GM19463 (cell line): ENCODE data around the gene GNAQ.

ENCODE experiments used
- ATAC-seq: cut with Tn5 transposase; IDR thresholded peaks from one replicate; pipeline ENCODE4 v1.9.1; 2021; ENCODE audit warnings: mild to moderate bottlenecking, moderate library complexity; ENCODE audit not compliant: unreplicated experiment

The GNAQ gene

DNA sequence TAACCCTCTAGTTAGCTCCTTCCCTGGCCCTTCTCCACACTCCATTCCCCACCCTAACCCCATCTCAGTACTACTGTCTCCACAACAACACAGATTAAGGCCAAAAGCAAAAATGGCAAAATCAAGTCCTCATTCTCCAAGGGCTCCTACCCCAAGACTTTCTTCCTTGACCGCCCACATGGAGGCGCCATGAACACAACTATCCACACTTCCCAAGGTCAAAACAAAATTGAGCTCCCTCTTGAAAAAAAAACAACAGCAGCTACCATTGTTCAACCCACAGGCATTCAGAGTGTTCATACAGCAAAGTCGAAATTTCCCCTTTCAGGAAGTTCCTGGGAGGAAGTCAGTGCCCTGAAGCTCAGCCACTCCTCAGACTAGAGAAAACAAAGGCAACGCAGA, 54.4 kb downstream of the GNAQ start:
- no peak for ATAC-seq

DNA sequence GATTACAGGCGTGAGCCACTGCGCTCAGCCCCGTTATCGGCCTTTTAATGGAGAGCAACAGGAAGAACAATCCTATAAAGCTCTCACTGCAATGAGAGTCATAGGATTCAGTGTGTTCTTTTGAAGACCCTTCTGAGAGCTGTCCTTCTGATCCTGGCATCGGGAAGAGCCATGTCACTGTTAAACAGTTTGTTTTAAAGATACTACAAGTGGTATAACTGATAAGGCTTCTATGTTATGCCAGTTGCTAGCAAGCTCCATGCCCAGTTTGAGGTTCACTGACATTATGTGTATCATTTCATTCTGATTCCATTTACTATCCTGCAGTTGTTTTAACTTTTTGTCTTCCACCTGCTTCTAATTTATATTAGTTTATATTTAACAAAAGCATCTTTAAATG, 55.8 kb downstream of the GNAQ start:
- ATAC-seq, result no peak

DNA sequence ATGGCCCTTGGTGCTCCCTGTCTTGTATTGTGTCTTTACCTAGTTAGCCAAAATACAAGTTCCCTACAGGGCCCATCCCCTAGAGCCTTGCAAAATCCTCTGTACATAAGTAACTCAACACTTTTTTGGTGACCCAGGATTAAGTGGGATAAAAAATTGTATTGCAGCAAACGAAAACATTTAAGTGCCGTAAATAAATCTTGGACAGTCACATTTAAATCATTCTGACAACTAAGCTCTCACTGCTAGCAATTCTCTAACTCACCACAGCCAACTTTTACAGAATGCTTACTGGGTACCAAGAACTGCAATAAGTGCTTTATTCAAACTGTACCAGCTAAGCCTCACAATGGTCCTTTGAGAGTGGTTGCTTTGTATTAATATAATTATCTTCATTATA, 56.6 kb downstream of the GNAQ start:
- ATAC-seq, result no peak

DNA sequence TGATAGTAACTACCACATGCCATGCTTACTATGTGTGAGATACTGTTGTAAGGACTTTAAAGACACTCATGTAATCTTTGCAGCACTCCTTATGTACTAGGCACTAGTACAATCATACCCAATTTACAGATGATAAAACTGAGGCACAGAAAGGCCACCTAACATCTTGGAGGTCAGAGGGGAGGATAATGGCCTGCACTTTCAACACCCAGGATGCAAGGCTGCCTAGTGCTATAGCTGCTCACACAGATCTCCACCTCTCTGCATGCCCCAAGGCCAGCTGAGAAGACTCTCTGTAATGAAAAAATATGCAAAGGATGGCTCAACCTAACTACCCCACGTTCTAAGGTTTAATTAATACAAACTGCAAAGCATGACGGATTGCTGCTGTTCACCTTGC, 57.2 kb downstream of the GNAQ start:
- no peak for ATAC-seq

DNA sequence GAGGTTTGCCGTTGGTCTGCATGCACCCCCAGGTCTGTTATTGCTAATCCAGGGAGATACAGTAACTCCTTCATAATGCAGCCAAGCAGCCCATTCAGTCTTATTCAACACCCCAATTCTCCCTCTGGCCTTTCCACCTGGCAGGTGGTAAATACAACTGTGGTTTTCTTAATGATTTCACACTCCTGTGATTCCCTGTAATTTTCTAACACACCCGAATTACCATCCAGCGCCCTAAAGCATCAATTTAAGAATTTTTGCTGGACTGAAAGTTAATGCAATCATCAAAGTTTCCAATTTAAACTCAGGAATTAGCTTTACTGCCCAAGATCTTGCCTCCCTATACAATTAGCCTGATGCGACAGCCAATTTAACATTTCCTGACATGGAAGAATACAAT, 62.5 kb downstream of the GNAQ start:
- no peak for ATAC-seq

DNA sequence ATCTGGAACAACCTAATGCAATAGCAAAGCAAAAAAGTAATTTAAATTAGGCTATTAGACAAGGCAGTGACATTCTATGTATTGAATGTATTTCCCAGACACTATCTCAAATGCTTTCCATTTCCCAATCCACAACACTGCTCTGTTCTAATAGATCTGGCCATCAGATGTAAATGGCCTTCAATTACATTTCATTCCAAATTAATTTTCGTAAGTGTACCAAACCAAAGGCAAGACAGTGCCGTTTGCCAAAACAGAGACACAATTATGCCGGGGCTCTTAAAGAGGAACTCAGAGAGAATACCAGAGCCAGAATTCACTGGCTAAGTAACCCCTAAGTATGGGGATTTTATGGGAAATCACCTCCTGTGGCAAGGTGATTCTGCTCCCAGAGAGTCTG, 63.1 kb downstream of the GNAQ start:
- no peak for ATAC-seq

DNA sequence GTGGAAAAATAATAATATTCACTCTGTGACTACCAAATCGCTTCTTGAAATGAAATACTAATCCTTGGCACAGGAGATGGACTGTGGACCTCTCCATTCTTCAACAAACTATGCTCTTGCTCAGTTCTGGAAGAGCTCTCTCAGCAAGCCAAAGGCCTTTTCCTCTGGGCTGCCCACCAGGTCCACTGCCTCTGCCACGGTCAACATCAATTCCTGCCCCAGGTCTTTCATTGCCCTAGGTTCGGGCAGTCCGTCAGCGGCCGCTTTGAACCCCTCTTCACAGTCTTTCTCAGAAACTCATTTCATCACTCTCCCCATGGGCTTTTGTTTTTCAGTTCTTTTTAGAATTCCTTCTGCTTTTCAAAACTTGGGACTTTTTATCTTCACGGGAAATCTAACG, 64.9 kb downstream of the GNAQ start:
- ATAC-seq, result no peak

DNA sequence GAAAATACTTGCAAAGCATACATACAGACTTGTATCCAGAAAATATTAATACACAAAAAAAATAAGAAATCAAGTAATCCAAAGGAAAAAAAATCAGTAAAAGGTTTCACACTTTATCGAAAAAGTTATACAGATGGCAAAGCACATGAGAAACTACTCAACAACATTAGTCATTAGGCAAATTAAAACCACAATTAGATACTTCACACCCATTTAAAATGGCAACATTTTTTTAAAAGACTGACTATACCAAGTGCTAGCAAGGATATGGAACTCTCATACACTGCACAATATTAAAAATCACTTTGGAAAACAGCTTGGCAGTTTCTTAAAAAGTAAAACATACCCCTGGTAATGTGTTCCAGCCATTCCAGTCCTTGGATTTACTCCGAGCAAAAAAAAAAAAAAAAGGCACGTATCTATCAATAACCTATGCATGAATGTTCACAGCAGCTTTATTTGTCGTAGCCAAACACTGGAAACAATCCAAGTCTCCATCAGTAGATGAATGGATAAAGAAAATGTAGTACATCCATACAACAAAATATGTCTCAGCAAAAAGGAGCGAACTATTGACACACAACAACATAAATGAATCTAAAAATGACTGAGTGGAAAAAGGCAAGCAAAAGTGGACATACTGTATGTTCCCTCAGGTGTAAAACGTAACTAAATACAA, 66.0 kb downstream of the GNAQ start:
- no peak for ATAC-seq

DNA sequence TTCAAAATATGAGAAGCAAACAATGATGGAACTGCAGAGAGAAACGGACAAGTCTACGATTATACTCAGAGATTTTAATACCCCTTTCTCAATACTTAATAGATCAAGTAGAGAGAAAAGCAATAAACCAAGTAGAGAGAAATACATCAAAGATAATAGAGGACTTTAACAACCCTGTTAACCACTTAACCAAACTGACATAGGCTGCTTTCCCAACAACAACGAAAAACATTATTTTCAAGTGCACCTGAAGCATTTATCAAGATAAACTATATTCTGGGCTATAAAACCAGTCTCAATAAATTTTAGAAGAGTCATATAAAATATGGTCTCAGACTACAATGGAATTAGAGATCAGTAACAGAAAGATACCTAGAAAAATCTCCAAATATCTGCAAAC, 67.4 kb downstream of the GNAQ start:
- no peak for ATAC-seq

DNA sequence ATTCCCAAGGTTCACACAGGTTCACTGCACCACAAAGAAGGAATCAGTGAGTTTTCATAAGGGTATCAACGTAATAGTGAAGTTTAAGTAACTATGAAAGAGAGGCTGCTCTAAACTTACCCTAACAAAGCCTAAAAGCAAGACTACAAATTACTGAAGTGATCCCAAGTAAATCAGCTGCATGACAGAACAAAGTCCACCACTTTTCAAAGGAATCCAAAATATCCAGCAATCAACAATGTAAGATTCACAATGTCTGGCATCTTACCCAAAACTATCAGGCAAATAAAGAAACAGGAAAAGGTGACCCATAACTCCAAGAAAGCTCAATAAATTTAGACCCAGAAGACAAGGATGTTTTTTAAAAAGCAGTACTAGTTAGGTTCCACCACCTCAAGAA, 70.1 kb downstream of the GNAQ start:
- ATAC-seq, result no peak

DNA sequence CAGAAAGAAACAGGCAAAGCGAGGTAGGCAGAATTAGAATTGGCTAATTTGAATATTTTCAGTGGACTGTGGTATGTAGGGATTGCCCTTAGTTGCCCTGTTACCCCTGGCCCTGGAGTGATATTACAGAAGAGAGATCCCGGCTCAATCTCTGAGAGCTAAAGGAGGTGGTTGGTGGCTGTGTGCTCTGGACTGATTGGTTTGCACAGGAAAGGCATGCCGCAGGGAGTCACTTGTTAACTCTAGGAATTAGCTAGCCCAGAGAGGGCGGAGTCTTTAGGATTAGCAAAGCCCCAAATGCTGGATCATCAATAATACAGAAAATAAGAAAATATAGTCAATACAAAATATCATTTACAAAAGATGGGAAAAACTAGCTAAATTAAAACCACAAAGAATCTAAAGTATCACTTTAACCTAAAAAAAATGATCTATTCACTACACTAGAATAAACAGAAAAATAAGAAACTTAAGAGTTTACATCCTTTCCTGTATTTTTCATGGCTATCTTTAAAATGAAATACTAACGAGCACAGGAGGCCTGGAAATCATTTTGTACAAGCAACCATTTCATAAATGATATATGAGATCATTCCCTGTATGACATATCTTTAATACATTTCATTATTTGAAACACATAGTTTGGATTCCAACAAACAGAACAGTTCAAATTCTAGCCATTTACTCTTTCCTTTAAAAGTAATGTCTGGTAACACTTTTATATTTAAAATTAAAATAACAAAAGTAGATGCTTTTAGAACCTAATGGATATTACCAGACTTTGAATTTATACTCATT, 71.1 kb downstream of the GNAQ start:
- ATAC-seq, result no peak

DNA sequence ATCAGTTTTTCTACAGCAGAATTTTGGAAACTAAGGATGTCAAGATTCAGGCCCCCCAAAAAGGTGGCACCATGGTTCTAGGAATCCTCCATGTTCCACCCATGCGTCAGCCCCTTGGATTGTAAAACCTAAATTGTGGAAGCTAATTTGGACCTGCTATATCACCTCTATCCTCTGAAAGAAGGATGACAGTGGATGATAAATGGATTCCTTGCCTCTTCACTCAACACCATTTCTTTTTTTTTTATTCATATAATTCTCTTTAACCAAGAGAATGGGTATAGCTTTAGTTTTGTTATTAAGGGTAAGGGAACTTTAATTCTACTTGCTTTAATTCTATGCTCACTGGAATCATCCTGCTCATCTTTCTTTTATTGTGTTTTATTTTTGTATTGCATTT, 71.8 kb downstream of the GNAQ start:
- no peak for ATAC-seq

DNA sequence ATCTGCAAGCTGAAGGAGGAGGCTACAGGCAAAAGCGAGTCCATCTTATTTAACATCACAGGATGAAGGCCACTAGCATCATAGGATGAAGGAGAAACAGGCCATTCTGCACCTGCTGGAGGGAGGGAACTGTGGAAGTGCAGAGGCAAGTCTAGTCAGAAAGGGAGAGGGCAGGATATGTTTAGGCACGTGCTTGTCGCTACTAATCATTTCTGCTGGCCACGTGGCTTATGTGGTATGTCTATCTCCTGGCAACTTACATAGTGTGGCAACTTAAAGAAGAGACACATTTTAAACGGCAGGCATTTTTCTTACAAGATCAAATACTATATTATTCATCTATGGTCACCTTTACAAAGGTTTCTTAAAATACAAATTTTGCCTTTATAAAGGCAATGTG, 74.0 kb downstream of the GNAQ start:
- ATAC-seq, result no peak

DNA sequence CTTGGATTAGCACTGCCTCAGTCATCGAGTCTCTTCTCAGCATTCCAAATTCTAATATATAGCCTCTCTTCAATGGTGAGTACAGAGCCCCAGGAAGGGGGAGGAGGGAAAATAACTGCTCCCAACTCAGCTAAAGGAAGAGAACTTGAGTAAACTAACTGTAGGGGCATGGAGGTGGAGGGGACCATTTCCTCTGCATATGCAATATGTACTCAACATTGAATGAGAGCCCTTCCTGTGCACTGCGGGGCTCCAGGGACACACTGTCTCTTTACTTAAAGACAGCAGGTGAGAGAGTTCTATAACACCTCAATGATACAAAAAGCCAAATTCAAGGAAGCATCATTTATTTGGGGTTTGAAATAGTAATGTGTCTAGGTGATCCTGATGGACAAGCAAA, 75.1 kb downstream of the GNAQ start:
- ATAC-seq, result no peak

DNA sequence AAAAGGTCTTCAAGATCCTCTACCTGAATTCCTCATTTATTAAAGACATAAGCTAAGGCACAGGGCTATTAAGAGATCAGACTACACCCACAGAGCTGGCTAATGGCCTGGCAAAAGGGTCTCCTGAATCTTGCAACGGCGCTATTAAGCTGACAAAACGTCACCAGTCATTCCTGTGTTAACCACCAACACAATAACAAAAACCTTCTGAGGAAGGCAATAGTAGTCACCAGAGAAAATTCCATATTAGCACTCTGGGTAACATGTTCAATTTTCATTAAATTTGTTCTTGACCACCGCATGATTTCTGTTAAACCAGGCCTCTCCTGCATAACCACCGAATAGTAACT, 77.0 kb downstream of the GNAQ start:
- ATAC-seq, result no peak

DNA sequence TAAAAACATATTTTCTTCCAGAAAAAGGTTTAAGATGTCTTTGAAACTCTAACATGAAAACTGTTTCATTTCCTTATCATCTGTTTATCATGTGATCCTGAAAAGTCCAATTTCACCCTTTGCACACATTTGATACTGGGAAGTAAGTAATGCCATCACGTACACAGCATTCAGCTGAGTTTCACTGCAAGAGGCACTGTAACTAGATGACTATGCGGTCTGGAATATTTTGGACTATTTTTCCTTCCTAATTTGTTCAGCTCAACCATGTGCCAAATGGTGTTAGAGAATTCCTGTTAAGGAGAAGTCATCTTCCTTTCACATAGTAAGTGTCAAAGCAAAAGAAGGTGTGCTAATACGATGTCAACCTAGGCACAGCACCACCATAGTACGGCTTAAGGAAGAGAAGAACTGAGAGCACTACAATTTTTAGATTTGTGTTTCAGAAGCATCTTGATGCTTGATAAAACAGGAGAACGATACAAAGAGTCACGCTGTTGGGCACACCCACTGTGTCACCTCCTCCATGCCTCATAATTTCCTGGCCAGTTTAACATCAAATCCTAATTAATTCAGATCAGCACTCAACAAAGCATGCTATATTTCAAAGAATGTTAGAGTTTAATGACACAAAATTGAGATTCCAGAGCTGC, 77.5 kb downstream of the GNAQ start:
- no peak for ATAC-seq

DNA sequence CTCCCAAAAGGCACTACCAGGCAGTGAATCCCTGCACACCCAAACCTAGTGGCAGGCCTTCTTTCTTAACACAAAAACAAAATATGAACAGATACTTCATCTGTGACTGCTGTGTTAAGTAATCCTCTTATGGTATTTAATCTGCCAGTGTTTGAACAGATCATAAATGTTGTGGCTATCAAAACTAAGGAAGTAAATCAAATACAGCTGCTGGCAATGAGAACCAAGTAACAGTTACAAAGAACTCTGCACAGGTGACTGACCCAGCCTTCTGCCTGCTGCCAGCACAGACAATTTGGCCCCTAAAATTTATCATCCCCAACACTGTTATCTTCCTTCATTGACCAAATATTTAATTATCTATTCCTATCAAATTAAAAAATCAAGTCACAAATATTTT, 78.0 kb downstream of the GNAQ start:
- no peak for ATAC-seq

DNA sequence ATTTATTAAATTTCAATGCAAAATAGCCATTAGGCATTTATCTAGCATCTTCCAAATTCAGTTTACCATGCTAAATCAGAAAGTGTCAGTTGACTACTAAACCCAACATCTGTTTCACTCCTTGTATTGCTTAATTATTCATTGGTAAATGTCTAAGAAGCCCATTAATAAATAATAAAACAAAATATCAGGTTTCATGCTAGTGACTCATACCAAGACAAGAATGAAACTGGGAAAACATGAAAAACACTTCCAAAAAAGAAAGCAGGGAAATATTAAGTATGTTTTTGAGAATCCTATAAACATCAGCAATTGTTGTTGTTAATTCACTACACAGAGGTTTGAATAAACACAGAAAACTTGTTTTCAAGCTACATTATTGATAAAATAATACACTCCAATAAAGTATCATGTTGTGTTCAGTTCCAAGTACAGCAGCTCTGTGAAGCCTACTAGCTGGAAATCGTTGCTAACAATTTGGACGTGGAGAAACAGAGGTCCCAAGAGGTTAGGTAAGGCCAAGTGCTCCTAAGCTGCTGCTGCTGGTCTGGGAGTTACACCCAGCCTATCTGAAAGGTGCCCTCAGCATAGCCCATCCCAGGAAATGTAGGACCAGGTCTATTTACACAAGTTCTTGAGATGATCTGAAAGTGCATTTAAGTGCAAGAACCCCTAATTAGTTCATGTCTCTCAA, 78.8 kb downstream of the GNAQ start:
- ATAC-seq, result no peak

DNA sequence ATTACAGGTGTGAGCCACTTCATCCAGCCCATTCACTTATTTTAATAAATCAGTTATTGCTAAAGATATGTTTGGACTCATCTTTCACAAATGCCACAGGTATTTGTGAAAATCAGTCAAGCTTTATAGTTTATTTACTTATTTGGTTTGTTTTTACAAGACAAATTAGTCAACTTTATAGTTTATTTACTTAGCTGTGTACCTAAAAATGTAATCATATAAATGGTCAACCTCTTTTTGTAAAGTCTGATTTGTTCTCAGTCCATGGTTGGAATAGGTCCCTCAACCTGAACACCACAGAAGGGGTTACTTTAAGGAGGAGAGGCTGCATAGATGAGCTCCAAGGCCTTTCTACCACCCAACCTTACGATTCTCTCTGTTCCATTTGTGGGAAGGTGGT, 80.2 kb downstream of the GNAQ start:
- no peak for ATAC-seq

DNA sequence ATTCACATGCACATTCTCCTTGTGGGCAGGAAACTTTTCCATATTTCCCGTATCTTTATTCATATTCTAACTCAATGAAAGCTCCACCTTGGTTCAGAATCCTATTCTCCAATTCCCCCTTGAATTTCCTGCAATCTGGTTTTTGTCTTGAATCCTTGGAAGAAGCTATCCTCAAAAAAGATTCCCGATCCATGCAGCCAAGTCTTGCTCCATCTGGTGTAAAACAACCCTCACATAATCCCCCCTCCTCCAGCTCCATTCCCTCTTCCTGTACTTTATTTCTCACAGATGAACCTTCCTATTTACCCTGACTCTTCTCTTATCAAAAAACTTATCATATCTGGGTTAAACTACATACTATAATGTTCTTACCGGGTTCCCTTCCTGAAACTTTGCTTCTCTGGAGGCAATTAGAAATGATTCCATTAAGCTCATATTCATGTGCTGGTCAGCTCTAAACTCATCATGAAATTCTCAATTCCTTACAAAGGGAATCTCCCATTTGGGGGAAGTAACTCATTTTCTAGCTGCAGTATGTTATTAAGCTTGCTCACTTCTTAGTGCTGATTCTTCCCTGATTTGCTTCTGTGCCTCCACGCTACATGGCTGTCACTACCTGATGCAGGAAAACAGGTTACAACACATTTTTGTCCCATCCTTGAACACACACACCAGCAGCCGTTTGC, 81.7 kb downstream of the GNAQ start:
- no peak for ATAC-seq

DNA sequence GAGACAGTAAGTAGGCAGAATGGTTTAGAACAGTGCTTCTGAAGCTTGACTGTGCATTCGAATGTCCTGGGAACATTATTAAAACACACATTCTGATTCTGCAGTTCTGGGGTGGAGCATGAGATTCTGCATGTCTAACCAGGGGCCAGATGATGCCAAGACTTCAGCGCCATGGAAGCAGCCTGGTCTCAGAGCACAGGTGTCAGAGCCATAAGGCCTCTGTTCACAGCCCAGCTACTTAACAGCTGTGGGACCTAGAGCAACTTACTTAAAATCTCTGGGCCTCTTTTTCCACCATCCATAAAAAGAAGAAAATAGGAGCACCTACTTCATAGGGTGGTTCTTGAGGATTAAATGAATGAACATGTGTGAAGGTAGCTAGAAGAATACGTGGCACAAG, 84.0 kb downstream of the GNAQ start:
- no peak for ATAC-seq
